GM19452 (cell line): ENCODE results near the gene INKA1.

ENCODE experiments used
- ATAC-seq: cut with Tn5 transposase; IDR thresholded peaks from one replicate; pipeline ENCODE4 v1.9.1; 2021; ENCODE audit not compliant: unreplicated experiment

Gene INKA1

DNA sequence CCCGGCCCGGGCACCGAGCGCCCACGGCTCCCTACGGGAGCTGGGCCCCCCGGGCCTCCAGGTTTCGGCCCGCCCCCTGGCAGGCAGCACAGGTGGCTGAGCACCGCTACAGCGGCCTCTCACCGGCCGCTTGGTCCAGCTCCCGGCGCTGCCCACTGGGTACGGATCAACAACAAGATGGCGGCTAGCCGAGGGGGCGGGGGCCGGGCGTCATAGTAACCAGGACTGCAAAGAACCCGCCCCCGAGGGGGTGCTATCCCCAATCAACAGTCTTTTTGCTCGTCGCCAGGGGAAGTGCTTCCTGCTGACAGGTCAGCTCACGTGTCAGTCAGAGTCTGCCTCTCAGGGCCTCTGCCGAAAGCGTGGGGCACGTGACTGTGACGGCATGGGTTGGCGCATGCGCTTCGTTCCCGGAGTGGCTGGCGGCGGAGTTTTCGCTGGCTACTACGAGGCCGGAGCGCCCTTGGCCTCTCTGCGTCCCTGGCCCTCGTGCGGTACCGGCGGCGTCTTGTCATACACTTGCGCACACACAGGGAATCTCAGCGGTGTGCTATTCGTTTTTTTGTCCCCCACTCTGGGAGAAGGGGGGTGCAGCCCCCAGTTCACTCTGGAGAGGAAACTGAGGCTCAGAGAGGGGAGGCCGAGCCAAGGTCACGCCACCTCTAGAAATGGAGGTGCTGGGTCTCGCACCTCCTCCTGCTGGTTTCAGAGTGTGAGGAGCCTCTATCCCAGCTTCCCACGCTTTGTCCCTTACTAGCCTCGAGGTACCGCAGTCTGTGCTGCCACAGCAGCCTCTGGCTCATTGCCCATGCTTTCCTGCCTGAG, 16.5 kb upstream of the INKA1 start, which contains the start of gene IP6K1:
IP6K1 (minus strand) TSS at position 186 of the 825 bp plus-strand sequence. CDS start 38,502 bp downstream, outside the sequence.
- peak; percentile 97 for ATAC-seq

- ATAC-seq: no peak
Observed at GRCh38 chr3:49787182-49787464, 15.9 kb upstream of the INKA1 start.

DNA sequence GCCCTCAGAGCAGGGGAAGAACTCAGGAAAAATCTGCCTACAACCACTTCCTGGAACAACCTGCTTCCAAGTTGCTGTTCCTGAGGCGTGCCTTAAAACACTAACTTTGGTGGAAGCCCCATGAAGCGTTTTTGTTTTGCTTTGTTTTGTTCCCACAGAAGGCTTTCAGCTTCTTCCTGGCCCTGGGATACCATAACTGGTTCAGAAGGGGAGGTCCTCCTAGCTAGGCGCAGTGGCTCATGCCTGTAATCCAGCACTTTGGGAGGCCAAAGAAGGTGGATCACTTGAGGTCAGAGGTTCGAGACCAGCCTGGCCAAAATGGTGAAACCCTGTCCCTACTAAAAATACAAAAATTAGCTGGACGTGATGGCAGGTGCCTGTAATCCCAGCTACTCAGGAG, 15.5 kb upstream of the INKA1 start:
- no peak for ATAC-seq

DNA sequence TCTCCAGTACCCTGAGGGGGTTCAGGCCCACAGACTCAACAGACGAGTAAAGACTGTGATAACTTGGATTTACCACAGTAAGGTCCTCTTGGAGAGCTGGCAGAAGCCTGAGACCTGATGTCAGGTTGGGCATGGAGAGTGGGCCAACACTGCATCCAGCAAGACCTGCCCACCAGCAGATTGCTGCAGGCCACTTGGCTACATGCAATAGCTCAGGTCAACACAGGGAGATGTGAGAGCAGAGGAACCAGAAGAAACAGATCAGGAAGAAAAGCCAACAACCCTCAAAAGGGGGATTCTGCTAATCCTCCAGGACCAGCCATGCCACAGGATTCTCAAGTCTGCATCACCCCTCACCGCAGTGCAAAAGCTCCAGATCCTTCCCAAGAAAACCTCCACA, 15.0 kb upstream of the INKA1 start:
- ATAC-seq: no peak

GRCh38 chr3:49790626-49791411, 12.2 kb upstream of the INKA1 start:
- ATAC-seq: no peak

DNA sequence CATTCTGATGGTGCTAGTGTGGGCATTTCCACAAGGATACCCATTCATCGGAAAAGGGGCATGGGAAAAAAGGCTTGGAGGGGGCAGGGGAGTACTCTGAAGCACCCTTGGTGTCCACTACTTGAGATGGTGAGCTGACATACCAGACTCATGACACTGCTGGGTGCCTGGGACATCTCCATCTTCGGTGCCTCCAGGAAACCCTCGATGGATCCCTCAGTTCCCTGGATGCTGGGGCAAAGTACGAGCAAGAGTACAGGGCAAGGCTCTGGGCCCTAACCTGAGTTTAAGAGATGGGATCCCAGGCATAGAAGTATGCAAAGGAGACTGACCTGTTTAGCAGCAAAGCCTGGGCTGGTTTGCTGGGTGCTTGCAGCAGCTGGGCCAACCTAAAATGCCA, 11.5 kb upstream of the INKA1 start:
- ATAC-seq: no peak

- ATAC-seq: no peak
Observed at GRCh38 chr3:49792371-49793150, 10.5 kb upstream of the INKA1 start.

DNA sequence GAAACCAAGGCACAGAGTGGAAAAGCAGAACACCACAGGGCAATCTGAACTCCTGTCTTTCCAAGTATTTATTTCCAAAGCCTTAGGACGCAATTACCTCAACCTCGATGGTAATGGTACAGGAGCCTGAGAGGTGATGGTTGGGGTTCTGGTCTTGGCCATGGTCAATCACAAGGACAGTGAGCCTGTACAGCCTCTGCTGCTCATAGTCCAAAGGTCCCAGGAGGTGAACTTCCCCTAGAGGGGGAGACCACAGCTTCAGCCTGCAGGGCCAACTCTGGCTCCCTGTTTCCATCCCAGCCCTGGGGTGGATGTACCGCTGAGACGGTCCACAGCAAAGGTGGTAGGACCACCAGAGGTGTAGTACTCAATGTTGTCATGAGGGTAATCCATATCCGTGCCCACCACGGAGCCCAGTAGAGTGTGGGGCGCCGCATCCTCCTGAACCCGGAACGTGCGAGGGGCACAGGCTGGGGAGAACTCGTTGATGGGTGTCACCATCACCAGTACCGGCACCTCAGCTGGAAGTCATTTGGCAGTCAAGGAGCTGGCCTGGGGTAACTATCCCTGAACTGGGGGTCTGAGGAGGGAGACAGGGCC, 9.5 kb upstream of the INKA1 start:
- no peak for ATAC-seq

- ATAC-seq: no peak
Observed at GRCh38 chr3:49794431-49794830, 8.6 kb upstream of the INKA1 start.

GRCh38 chr3:49794926-49795905, 7.8 kb upstream of the INKA1 start:
- no peak for ATAC-seq

GRCh38 chr3:49799105-49799504, 4.0 kb upstream of the INKA1 start:
- no peak for ATAC-seq

- ATAC-seq: no peak
Observed at GRCh38 chr3:49799761-49800160, 3.3 kb upstream of the INKA1 start, which contains the start of gene CDHR4. TSS of gene CDHR4 (minus strand) at chr3:49799873. CDS start at chr3:49799812, 61 bp downstream.

GRCh38 chr3:49801160-49801559, 1.9 kb upstream of the INKA1 start:
- no peak for ATAC-seq

DNA sequence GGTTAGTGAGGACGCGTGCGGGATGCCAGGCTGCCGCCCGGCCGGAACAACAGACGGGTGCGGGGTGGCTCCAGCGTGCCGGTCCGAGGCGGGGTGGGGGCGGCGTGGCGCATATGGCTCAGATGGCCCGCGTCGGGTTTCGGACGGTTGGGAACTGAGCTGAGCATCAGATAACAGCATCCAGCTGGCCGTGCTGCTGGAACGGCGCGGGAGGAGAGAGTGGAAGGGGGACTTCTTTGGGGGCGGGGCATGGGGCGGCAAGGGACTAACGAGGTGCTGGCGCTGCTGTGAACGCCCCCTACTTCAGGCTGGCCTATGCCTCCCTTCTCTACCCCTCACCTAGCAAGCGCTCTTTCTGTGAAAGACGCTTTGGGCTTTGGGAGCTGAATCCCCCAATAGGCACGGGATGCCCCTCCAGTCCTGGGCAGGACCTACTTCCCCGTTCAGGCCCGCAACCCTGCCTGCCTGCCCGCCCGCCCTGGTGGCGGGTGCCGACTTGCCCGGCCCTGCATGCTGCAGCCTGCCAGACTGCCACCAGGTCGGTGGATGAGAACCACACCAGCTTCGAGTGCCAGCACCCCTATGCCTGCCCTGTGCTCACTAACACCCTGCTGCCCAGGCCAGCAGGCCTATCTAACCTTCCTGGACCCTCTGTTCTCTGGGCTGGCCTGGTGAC, 542 bp downstream of the INKA1 start:
- peak; percentile 7 for ATAC-seq

GRCh38 chr3:49804141-49805041, 1.3 kb downstream of the INKA1 start:
- ATAC-seq: no peak

GRCh38 chr3:49805367-49805782, 2.3 kb downstream of the INKA1 start:
- no peak for ATAC-seq

DNA sequence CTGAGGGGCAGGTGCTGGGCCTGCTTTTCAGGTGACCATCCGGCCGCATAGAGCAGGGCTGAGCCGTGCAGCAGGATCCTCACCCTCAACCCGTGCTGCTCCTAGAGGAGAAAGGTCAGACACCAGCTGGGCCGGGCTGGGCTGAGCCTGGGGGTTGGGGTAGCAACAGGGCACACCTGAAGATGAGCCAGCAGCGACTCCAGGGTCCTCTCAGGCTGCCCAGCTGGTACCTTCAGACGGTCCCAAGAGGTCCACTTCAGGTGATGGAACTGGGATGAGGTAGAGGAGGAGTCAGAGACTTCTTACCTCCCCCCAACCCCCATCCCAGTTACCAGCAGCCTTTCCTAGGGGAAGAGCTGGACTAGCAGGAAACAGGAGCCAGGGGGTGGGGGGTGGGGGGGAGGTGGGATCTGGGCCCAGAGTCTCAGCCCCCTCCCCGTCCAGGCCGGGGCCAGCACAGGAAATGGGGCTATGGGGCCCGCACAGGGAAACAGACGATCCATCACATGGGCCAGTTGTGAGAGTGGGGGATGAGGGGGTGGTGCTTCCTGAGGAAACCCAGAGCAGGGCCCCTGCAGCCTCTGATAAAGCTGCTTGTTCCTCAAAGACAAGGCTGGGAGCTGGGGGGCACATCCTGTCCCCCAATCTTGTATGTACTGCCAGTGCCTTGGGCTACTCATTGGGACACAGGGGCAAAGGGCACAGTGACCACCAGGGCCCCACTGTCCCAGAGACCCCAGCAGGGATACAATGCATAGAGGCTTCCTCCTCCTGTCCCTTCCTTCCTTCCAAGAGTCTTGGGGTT, 3.0 kb downstream of the INKA1 start:
- ATAC-seq: no peak
